SH-SY5Y (cell line): ENCODE measurements around the gene RBMS3.

ENCODE experiments used
- GATA2 ChIP-seq: IDR thresholded peaks from 2 replicates; pipeline ENCODE4 v1.6.1; 2011; ENCODE audit warnings: mild to moderate bottlenecking, low read depth, low read length
- GATA3 ChIP-seq: IDR thresholded peaks from 2 replicates; pipeline ENCODE4 v1.6.1; 2011; ENCODE audit warnings: low read depth, mild to moderate bottlenecking, low read length, moderate library complexity

DNA sequence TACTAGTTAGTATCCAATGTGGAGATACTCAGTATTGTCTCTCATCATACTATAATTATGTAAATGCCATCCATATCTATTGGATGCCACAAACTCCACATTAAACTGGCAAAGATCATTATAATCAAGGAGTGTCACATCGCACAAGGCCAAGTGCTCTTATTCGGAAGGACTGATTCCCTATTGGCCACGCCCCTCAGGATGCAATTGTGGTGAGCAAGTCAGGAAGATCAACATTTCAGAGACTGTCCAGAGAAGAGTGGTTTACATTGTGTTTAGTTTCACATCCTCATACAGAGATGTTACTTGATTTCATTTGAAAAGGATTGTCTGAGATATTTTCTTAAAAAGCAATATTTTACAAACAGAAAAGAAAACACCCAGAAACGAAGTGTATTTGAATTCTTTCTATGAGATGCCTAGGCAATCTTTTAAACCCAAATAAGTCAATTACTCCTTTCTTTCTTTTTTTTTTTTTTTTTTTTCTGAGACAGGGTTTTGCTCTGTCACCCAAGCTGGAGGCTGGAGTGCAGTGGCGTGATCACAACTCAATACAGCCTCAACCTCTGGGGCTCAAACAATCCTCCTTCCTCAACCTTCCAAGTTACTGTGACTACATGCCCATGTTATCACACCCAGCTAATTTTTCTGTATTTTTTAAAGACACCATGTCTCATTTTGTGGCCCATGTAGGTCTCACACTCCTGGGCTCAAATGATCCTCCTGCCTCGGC is 369.1 kb downstream of the RBMS3 start:
- TF ChIP-seq GATA2 (no peak), GATA3 (no peak)
